A375 (cell line): ENCODE measurements around the gene FSHR. TPM values are rescaled to one million over a fixed set of nuclear protein-coding genes. Genes with fewer than 3 reads are reported as not detected.

Experiments
- small RNA-seq: library from RNA; depleted of rRNA; stranded (forward); fragments of <200 nt; gene quantifications from one replicate; pipeline ENCODE3, GENCODE V24; 2014
- total RNA-seq: library from RNA; depleted of rRNA; stranded (reverse); fragments of >200 nt; shearing (Covaris generic); gene quantifications from 2 replicates; pipeline ENCODE4 v1.2.3, GENCODE V29; 2014; rRNA removed

The FSHR gene, protein sequence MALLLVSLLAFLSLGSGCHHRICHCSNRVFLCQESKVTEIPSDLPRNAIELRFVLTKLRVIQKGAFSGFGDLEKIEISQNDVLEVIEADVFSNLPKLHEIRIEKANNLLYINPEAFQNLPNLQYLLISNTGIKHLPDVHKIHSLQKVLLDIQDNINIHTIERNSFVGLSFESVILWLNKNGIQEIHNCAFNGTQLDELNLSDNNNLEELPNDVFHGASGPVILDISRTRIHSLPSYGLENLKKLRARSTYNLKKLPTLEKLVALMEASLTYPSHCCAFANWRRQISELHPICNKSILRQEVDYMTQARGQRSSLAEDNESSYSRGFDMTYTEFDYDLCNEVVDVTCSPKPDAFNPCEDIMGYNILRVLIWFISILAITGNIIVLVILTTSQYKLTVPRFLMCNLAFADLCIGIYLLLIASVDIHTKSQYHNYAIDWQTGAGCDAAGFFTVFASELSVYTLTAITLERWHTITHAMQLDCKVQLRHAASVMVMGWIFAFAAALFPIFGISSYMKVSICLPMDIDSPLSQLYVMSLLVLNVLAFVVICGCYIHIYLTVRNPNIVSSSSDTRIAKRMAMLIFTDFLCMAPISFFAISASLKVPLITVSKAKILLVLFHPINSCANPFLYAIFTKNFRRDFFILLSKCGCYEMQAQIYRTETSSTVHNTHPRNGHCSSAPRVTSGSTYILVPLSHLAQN
- not detected in 2 replicates for total RNA-seq

DNA sequence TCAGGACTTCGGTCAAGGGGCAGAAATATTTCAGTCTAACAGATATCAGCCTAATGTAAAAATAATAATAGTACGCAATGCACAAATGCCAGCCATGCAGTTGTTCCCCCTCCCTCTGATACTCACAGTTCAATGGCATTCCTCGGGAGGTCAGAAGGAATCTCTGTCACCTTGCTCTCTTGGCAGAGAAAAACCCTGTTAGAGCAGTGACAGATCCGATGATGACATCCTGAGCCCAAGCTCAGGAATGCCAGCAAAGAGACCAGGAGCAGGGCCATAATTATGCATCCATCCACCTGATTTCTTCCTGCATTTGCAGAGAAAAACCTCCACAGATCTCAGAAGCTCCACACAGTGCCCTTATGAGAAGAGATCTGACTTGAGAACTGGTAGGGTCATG lies at the start of gene FSHR:
Gene FSHR (minus strand): TSS at position 376 of the 400 bp plus-strand sequence. CDS start 98 bp downstream, at position 278.

Small RNA genes lying within 50 kb of the gene (small RNA-seq; reads per million reads assigned to genes)
- gene MIR548BA, result not detected
